ENCODE measurements around the gene DGKI. TPM values are rescaled to one million over a fixed set of nuclear protein-coding genes. Genes with fewer than 3 reads are reported as not detected.

Gene DGKI
- total and polyA plus RNA-seq, 2 of the 4 experiments (the other 2 are of a cell fraction), result 3.9 to 15.8 TPM

- CTCF ChIA-PET, result no interaction called here
- H3K9me3 ChIP-seq (ENCODE audit: control insufficient read depth, insufficient read depth, low read length), result no peaks in the 10 kb centered on the region
- WGBS, 2 experiments (ENCODE audit: extremely low coverage in 2 of 2, insufficient read length in 1 of 2), result no CpG with 5 or more reads among the region's 1 CpG
These were observed 228.0 kb downstream of the DGKI start for GRCh38 chr7:137618748-137619147.

More at GRCh38 chr7:137618748-137619147, 228.0 kb downstream of the DGKI start:
- peak; percentile 57; the same call in 1 of the 2 replicates for ATAC-seq (ENCODE audit: low read depth)
- H4K20me1 ChIP-seq (ENCODE audit: insufficient read depth, low read length), result no peaks in the 10 kb centered on the region
- no peak overlapping the region for H2AK9ac ChIP-seq (replicated peaks; ENCODE audit: low read depth, low read length, poor library complexity)
- H2BK15ac ChIP-seq (ENCODE audit: low read depth, low read length), result no peak overlapping the region
- H3K18ac ChIP-seq (ENCODE audit: low read depth, low read length), result no peak overlapping the region
- intact Hi-C loops (cut with micrococcal nuclease), result no loop called here
- no peak overlapping the region for H2AK5ac ChIP-seq (ENCODE audit: low read depth, low read length)
- H4K5ac ChIP-seq (ENCODE audit: low read depth, low read length), result no peak overlapping the region
- H3K23ac ChIP-seq (ENCODE audit: low read depth, low read length), result no peak overlapping the region
- H3K79me1 ChIP-seq (ENCODE audit: low read depth in 1 of 2, low read length in 2 of 2), result no peaks in the 10 kb centered on the region
- no peaks in the 10 kb centered on the region for H3K4me1 ChIP-seq (ENCODE audit: control insufficient read depth, insufficient read depth, low read length)
- BruUV-seq (replicated peaks), result no TSS peak
- no peak overlapping the region for H4K91ac ChIP-seq (ENCODE audit: insufficient read depth, low read depth, low read length)
- no peaks in the 10 kb centered on the region for H3K27me3 ChIP-seq (ENCODE audit: control insufficient read depth, insufficient read depth, low read length)
- no peak overlapping the region for H3K56ac ChIP-seq (ENCODE audit: extremely low read depth, insufficient read depth, low read length)
- in situ Hi-C loops (cut with MboI; ENCODE audit: low sequenced_read_pairs), result loop anchor here (25.0 kb wide), 3 partner anchors 931 to 1506 kb away; no protein-coding TSS in a partner anchor
- H3K14ac ChIP-seq (replicated peaks; ENCODE audit: low read depth, low read length), result no peak overlapping the region
- no peak overlapping the region for H3K4me2 ChIP-seq (ENCODE audit: low read depth, low read length)
- DNase-seq, result peak; percentile 21
- H3K9me1 ChIP-seq (ENCODE audit: insufficient read depth, low read length), result 0 out of 2 replicates have a peak, but pooled peaks cover 2% of the 10 kb centered on the region
- H2BK120ac ChIP-seq (ENCODE audit: low read depth, low read length), result no peak overlapping the region
- H3K4me3 ChIP-seq (ENCODE audit: insufficient read depth, low read depth, low read length), result no peak overlapping the region
- H2BK5ac ChIP-seq (ENCODE audit: low read depth, low read length, poor library complexity, severe bottlenecking), result no peak overlapping the region
- no peak overlapping the region for H2BK20ac ChIP-seq (ENCODE audit: low read depth, low read length)
- dilution Hi-C loops (cut with HindIII; ENCODE audit: low sequenced_read_pairs, unreplicated experiment), result loop anchor here (25.0 kb wide), 1 partner anchor 394 kb away; the partner anchor contains the start of gene CREB3L2
- H2AFZ ChIP-seq (replicated peaks; ENCODE audit: low read length, poor library complexity), result no peak overlapping the region
- TF ChIP-seq CTCF (conservative IDR thresholded peaks at IDR 0.05; ENCODE audit: low read depth, low read length) (no peak), RCOR1 (IDR thresholded peaks at IDR 0.05; ENCODE audit: insufficient replicate concordance, low read length) (no peak), MAFK (IDR thresholded peaks at IDR 0.05; ENCODE audit: low read depth, low read length) (no peak), FOS (IDR thresholded peaks at IDR 0.05; ENCODE audit: low read depth, low read length) (no peak), CEBPB (IDR thresholded peaks at IDR 0.05; ENCODE audit: low read depth, low read length) (no peak), CHD1 (IDR thresholded peaks at IDR 0.05; ENCODE audit: low read depth, low read length) (no peak), SMC3 (IDR thresholded peaks at IDR 0.05; ENCODE audit: low read depth, low read length) (no peak), NFE2L2 (IDR thresholded peaks at IDR 0.05; ENCODE audit: low read depth, low read length) (no peak), MXI1 (IDR thresholded peaks at IDR 0.05; ENCODE audit: borderline replicate concordance, low read depth, low read length) (no peak), BHLHE40 (IDR thresholded peaks at IDR 0.05; ENCODE audit: low read depth, low read length) (no peak), RAD21 (IDR thresholded peaks at IDR 0.05; ENCODE audit: low read length) (no peak), MAZ (IDR thresholded peaks at IDR 0.05; ENCODE audit: borderline replicate concordance, low read depth, low read length) (no peak), POLR2A (IDR thresholded peaks at IDR 0.05; ENCODE audit: low read depth, low read length) (no peak)
- TF ChIP-seq, protein P1, sequence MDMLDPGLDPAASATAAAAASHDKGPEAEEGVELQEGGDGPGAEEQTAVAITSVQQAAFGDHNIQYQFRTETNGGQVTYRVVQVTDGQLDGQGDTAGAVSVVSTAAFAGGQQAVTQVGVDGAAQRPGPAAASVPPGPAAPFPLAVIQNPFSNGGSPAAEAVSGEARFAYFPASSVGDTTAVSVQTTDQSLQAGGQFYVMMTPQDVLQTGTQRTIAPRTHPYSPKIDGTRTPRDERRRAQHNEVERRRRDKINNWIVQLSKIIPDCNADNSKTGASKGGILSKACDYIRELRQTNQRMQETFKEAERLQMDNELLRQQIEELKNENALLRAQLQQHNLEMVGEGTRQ (IDR thresholded peaks at IDR 0.05; ENCODE audit: low read depth, low read length), result no peak
- TF ChIP-seq, protein P2, sequence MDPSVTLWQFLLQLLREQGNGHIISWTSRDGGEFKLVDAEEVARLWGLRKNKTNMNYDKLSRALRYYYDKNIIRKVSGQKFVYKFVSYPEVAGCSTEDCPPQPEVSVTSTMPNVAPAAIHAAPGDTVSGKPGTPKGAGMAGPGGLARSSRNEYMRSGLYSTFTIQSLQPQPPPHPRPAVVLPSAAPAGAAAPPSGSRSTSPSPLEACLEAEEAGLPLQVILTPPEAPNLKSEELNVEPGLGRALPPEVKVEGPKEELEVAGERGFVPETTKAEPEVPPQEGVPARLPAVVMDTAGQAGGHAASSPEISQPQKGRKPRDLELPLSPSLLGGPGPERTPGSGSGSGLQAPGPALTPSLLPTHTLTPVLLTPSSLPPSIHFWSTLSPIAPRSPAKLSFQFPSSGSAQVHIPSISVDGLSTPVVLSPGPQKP (IDR thresholded peaks at IDR 0.05; ENCODE audit: borderline replicate concordance, low read depth, low read length), result no peak
- POLR2A ChIA-PET (ENCODE audit: unreplicated experiment), result no interaction called here
- no peaks in the 10 kb centered on the region for H3K36me3 ChIP-seq (ENCODE audit: control insufficient read depth, insufficient read depth, low read length)
- H3K27ac ChIP-seq (ENCODE audit: insufficient read depth, low read length), result no peak overlapping the region
- no peak overlapping the region for H4K8ac ChIP-seq (ENCODE audit: low read depth in 2 of 2, low read length in 2 of 2)
- no peak overlapping the region for H3K9ac ChIP-seq (ENCODE audit: low read depth, low read length)
- no peak overlapping the region for H3K4ac ChIP-seq (ENCODE audit: low read depth, low read length)
